Muscle layer of colon (tissue), 2 donors: ENCODE results near the gene SLIT3.
"Not testable (repeated sequence)": the region's sequence is repeated elsewhere in the genome, so short reads cannot be mapped to it uniquely, and the experiment has no call there.

Source experiments
- H3K27ac ChIP-seq: one replicate; pipeline ENCODE4 v1.7.0; 2013; ENCODE audit warnings: low read depth, mild to moderate bottlenecking, low read length, moderate library complexity
- H3K27me3 ChIP-seq, 2 donors: one replicate each; pipeline ENCODE4 v1.7.0; 2013; ENCODE audit warnings: low read length in 2 of 2, mild to moderate bottlenecking in 2 of 2; ENCODE audit not compliant: insufficient read depth in 2 of 2, control insufficient read depth in 1 of 2
- H3K36me3 ChIP-seq: one replicate; pipeline ENCODE4 v1.7.0; 2013; ENCODE audit warnings: mild to moderate bottlenecking, low read length; ENCODE audit not compliant: insufficient read depth
- H3K4me1 ChIP-seq: one replicate; pipeline ENCODE4 v1.7.0; 2013; ENCODE audit warnings: mild to moderate bottlenecking, low read length; ENCODE audit not compliant: insufficient read depth
- H3K4me3 ChIP-seq, 2 donors: one replicate each; pipeline ENCODE4 v1.7.0; 2013; ENCODE audit warnings: low read length in 2 of 2, low read depth in 1 of 2, mild to moderate bottlenecking in 1 of 2, moderate library complexity in 1 of 2
- H3K9ac ChIP-seq: one replicate; pipeline ENCODE4 v1.7.0; 2013; ENCODE audit warnings: low read length
- H3K9me3 ChIP-seq: one replicate; pipeline ENCODE4 v1.7.0; 2013; ENCODE audit warnings: mild to moderate bottlenecking, low read length
- donor health status: abdominal sarcoma.
- donor health status: Adenocarcinoma of cecum.

SLIT3 gene

DNA sequence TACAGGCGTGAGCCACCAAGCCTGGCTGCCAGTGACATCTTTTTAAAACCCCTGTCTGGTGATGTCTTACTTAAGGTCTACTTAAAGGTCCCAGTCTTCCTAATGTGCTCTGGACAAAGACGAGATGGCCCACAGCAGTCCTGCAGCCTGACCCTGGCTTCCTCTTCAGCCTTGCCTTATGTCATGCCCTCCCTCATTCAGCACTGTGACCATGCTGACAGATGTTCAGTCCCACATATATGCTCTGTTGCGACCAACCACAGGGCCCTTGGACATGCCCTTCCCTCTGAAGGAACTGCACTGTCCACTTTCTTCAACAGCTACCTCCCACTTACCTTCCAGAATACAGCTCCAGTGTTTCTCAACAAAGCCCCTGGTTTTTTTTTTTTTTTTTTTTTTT lies 548.9 kb downstream of the SLIT3 start:
- H3K36me3 ChIP-seq: peaks cover 30% of the 10 kb centered on the region

GRCh38 chr5:168750926-168751325 lies 550.0 kb downstream of the SLIT3 start:
- Histone ChIP-seq H3K36me3 (peaks cover 32% of the 10 kb centered on the region), H3K9ac (no peak overlapping the region), H3K27ac (no peak overlapping the region), H3K4me1 (no peaks in the 10 kb centered on the region), H3K9me3 (no peaks in the 10 kb centered on the region), H3K27me3 (no peaks in the 10 kb centered on the region), H3K4me3 (no peak overlapping the region)

More for the DNA sequence above, 548.9 kb downstream of the SLIT3 start:
- Histone ChIP-seq H3K27me3 (no peaks in the 10 kb centered on the region), H3K4me3 (no peak overlapping the region), H3K9ac (no peak overlapping the region), H3K9me3 (no peaks in the 10 kb centered on the region), H3K4me1 (no peaks in the 10 kb centered on the region), H3K27ac (no peak overlapping the region)

GRCh38 chr5:168749391-168750100 lies 551.4 kb downstream of the SLIT3 start:
- Histone ChIP-seq H3K27me3 (no peaks in the 10 kb centered on the region), H3K4me1 (no peaks in the 10 kb centered on the region), H3K9ac (no peak overlapping the region), H3K9me3 (no peaks in the 10 kb centered on the region), H3K27ac (no peak overlapping the region), H3K4me3 (no peak overlapping the region), H3K36me3 (peaks cover 32% of the 10 kb centered on the region)

DNA sequence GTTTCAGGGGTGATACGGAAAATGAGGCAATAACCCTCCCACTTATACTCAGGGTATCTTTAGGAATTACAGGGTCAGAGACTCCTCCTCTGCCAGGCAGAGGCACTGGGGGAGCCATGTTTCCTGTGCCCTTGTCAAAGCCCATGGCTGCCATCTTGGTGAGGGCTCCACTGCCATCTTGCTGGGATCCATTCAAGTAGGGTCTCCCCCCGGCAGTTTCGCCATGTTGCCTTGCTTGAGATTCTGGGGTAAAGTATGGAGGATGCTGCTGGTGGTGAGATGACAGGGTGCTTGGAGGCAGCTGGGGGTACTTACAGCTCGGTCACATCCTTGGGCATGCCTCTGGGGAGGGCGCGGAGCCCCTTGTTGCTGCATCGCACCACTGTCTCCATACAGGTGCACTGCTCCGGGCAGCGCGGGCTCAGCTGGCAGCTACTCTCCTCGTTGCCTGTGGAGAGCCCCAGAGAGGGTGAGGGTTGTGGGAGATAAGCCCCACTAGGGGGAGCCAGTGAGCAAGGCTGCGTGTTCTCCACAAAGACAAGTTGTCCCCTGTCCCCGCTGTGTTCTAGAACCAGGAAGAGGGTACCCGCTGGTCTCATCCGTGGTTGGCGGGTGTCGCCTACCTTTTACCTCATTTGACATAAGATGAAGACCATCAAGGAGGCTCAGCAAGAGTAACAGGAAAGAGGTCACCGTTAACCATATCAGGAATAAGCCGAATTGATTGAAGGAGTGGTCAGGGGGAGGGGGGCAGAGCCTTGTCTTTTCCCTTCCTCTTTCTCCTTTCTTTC lies 552.8 kb downstream of the SLIT3 start:
- H3K27ac ChIP-seq: no peak overlapping the region
- H3K27me3 ChIP-seq: no peaks in the 10 kb centered on the region
- no peaks in the 10 kb centered on the region for H3K9me3 ChIP-seq
- H3K36me3 ChIP-seq: peaks cover 32% of the 10 kb centered on the region
- no peaks in the 10 kb centered on the region for H3K4me1 ChIP-seq
- no peak overlapping the region for H3K9ac ChIP-seq
- H3K4me3 ChIP-seq: no peak overlapping the region

DNA sequence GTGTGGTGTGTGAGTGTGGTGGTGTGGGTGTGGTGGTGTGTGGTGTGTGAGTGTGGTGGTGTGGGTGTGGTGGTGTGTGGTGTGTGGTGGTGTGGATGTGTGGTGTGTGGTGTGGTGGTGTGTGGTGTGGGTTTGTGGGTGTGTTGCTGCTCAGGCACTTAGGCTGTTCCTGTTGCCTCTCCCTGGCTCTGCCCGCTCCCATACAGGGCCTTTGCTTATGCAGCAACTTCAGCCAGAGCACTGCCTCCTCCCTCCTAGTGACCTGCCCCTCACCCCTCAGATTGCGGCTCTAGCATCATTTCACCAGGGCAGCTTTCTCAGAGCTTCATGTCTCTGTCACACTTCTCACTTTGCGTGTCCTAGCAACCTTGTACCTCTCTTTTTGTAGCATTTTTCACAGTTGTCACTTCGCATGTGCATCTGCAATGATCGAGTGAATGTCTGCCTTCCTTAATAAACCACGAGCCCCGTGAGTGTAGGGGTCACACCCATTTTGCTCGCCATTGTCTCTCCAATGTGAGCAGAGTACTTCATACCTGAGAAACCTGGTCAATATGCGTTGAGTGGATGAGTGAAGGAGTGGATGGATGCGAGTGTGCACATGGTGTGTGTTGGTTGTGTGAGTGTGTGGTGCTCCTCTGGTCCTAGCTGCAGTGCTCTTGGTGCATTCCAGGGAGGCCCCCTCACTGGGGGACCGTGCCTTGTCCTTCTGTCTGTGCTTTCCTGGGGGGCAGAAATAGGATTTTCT lies 553.9 kb downstream of the SLIT3 start:
- peaks cover 25% of the 10 kb centered on the region for H3K36me3 ChIP-seq
- H3K27me3 ChIP-seq: no peaks in the 10 kb centered on the region
- no peaks in the 10 kb centered on the region for H3K9me3 ChIP-seq
- H3K4me3 ChIP-seq: no peak overlapping the region
- no peaks in the 10 kb centered on the region for H3K4me1 ChIP-seq
- H3K9ac ChIP-seq: no peak overlapping the region
- H3K27ac ChIP-seq: no peak overlapping the region

- not testable (repeated sequence) for H3K27me3 ChIP-seq, H3K9ac ChIP-seq, H3K4me3 ChIP-seq, H3K9me3 ChIP-seq, H3K4me1 ChIP-seq, H3K27ac ChIP-seq
- H3K36me3 ChIP-seq: peaks cover 25% of the 10 kb centered on the region
Observed at GRCh38 chr5:168746126-168746892, 554.6 kb downstream of the SLIT3 start.

GRCh38 chr5:168743617-168744016 lies 557.3 kb downstream of the SLIT3 start:
- H3K9me3 ChIP-seq: no peaks in the 10 kb centered on the region
- peaks cover 17% of the 10 kb centered on the region for H3K36me3 ChIP-seq
- H3K27me3 ChIP-seq: no peaks in the 10 kb centered on the region

DNA sequence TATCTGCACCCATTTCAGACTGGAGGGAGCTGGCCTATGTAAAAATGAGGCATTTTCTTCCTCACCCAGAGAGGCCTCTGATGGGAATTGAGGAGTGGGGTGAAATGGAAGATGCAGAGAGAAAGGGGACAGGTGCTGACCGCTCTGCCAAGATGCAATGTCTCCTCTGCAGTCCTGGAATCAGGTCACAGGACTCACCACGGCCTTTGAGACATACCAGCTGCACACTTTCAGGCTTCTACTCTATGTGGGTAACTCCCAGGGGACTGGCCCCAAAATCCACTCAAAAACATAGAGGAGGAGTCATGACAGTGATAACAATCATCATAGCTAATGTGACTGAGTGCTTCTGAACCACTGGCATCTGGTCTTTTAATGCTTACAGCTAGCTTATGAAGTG lies 558.6 kb downstream of the SLIT3 start:
- H3K36me3 ChIP-seq, H3K9ac ChIP-seq, H3K4me1 ChIP-seq, H3K27ac ChIP-seq, H3K27me3 ChIP-seq, H3K9me3 ChIP-seq, H3K4me3 ChIP-seq: not testable (repeated sequence)

More at GRCh38 chr5:168743617-168744016, 557.3 kb downstream of the SLIT3 start:
- H3K27ac ChIP-seq: no peak overlapping the region
- no peaks in the 10 kb centered on the region for H3K4me1 ChIP-seq
- no peak overlapping the region for H3K9ac ChIP-seq
- no peak overlapping the region for H3K4me3 ChIP-seq

GRCh38 chr5:168740811-168741213 lies 560.1 kb downstream of the SLIT3 start:
- H3K4me3 ChIP-seq: no peak overlapping the region
- no peaks in the 10 kb centered on the region for H3K36me3 ChIP-seq
- H3K9me3 ChIP-seq: no peaks in the 10 kb centered on the region
- no peaks in the 10 kb centered on the region for H3K27me3 ChIP-seq
- no peak overlapping the region for H3K9ac ChIP-seq
- no peak overlapping the region for H3K27ac ChIP-seq
- no peaks in the 10 kb centered on the region for H3K4me1 ChIP-seq

DNA sequence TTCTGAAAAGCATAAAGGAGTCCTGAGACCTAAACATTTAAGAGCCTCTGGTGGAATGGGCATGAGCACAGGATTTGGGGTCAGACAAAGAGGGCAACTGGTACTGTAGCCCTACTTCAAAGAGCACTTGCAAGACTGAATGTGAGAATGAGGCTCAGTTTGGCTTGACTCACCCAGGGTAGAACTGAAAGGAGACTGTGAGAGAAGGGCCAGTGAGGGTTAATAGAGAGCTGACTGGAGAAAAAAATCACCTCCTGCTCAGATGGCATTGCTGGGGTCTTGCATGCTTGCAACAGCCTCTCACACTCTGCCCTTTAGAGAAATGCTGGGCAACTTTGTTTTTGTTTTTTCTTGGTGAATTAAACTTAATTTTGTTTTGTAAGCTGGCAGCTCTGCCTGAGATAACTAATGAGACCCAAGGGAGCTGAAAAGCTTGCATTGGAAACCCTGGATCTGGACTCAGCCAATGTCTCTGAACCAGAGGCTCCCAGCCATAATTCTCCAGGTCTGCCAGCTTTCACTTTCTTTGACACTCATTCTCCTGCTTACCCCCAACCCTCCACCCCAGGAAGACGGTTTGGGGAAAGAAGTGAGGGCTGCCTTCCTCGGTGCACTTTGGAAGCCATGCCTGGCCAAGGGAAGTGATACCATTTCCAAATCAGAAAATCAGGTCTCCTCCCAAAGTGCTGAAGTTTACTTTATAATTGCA lies 560.7 kb downstream of the SLIT3 start:
- Histone ChIP-seq H3K36me3 (no peaks in the 10 kb centered on the region), H3K27me3 (no peaks in the 10 kb centered on the region), H3K4me3 (no peak overlapping the region), H3K9me3 (no peaks in the 10 kb centered on the region), H3K9ac (no peak overlapping the region), H3K4me1 (no peaks in the 10 kb centered on the region), H3K27ac (no peak overlapping the region)
